ENCODE measurements around the gene DUSP28. TPM values are rescaled to one million over a fixed set of nuclear protein-coding genes. Genes with fewer than 3 reads are reported as not detected.

Gene DUSP28
- total and polyA plus RNA-seq, 4 donors: 1.9 to 4.1 (median 3.0) TPM

- no peak overlapping the region for H3K4me3 ChIP-seq (ENCODE audit: low read depth in 1 of 3, low read length in 3 of 3)
- 92% methylated on average over 11 of the region's 11 CpGs for WGBS
- H3K9me3 ChIP-seq (ENCODE audit: control insufficient read depth in 4 of 4, low read length in 3 of 4): no peaks in the 10 kb centered on the region
- TF ChIP-seq GABPA (IDR thresholded peaks at IDR 0.05 in 1 of 2, conservative IDR thresholded peaks at IDR 0.05 in 1 of 2): no peak
- TF ChIP-seq ZBTB33 (IDR thresholded peaks at IDR 0.05): no peak
- no peak for TF ChIP-seq HNF4A (conservative IDR thresholded peaks at IDR 0.05)
- TF ChIP-seq RXRA (IDR thresholded peaks at IDR 0.05): no peak
- no peak for TF ChIP-seq HNF4G (IDR thresholded peaks at IDR 0.05)
- no peak for TF ChIP-seq EGR1 (IDR thresholded peaks at IDR 0.05; ENCODE audit: low read depth in 2 of 2)
- no peak for TF ChIP-seq NR2F2 (IDR thresholded peaks at IDR 0.05)
- no peak for TF ChIP-seq FOXA1 (IDR thresholded peaks at IDR 0.05)
- no peak for TF ChIP-seq REST (IDR thresholded peaks at IDR 0.05)
- TF ChIP-seq CTCF (IDR thresholded peaks at IDR 0.05; ENCODE audit: low read depth, low read length, missing input control): no peak
- no peak overlapping the region for H3K27ac ChIP-seq (ENCODE audit: low read depth in 1 of 2, low read length in 2 of 2)
- H3K36me3 ChIP-seq (ENCODE audit: control insufficient read depth in 4 of 4, insufficient read depth in 3 of 4, low read depth in 1 of 4, low read length in 3 of 4): peaks cover 0 to 19% (median 4%) of the 10 kb centered on the region in 4 donors
- no peak for DNase-seq (ENCODE audit: low spot score)
- H3K27me3 ChIP-seq (ENCODE audit: control insufficient read depth in 4 of 4, insufficient read depth in 4 of 4, low read length in 3 of 4): no peaks in the 10 kb centered on the region
- H3K4me1 ChIP-seq (ENCODE audit: control insufficient read depth in 4 of 4, insufficient read depth in 4 of 4, low read length in 3 of 4): peaks cover 22 to 38% (median 33%) of the 10 kb centered on the region in 4 donors
- H3K9ac ChIP-seq (ENCODE audit: low read depth in 1 of 2, low read length in 2 of 2): no peak overlapping the region
These were observed 10.6 kb downstream of the DUSP28 start for GRCh38 chr2:240570531-240571313.

GRCh38 chr2:240571314-240571973 is 11.3 kb downstream of the DUSP28 start:
- Histone ChIP-seq H3K36me3 (ENCODE audit: control insufficient read depth in 4 of 4, insufficient read depth in 3 of 4, low read depth in 1 of 4, low read length in 3 of 4) (peaks cover 0 to 26% (median 5%) of the 10 kb centered on the region in 4 donors), H3K27ac (ENCODE audit: low read depth in 1 of 2, low read length in 2 of 2) (no peak overlapping the region), H3K4me1 (ENCODE audit: control insufficient read depth in 4 of 4, insufficient read depth in 4 of 4, low read length in 3 of 4) (peaks cover 18 to 33% (median 28%) of the 10 kb centered on the region in 4 donors), H3K9me3 (ENCODE audit: control insufficient read depth in 4 of 4, low read length in 3 of 4) (no peaks in the 10 kb centered on the region), H3K4me3 (ENCODE audit: low read depth in 1 of 3, low read length in 3 of 3) (no peak overlapping the region), H3K9ac (ENCODE audit: low read depth in 1 of 2, low read length in 2 of 2) (no peak overlapping the region), H3K27me3 (ENCODE audit: control insufficient read depth in 4 of 4, insufficient read depth in 4 of 4, low read length in 3 of 4) (no peaks in the 10 kb centered on the region)
- 95% methylated on average over 18 of the region's 18 CpGs for WGBS
- DNase-seq (ENCODE audit: low spot score): no peak
- no peak for TF ChIP-seq HNF4A (conservative IDR thresholded peaks at IDR 0.05)
- TF ChIP-seq YY1 (IDR thresholded peaks at IDR 0.05): no peak
- no peak for TF ChIP-seq RXRA (IDR thresholded peaks at IDR 0.05)
- no peak for TF ChIP-seq NR2F2 (IDR thresholded peaks at IDR 0.05)
- no peak for TF ChIP-seq CTCF (IDR thresholded peaks at IDR 0.05; ENCODE audit: low read depth, low read length, missing input control)
